ENCODE results near the gene LCOR. TPM values are rescaled to one million over a fixed set of nuclear protein-coding genes. Genes with fewer than 3 reads are reported as not detected.
"Not testable (repeated sequence)": the region's sequence is repeated elsewhere in the genome, so short reads cannot be mapped to it uniquely, and the experiment has no call there.

The LCOR gene
- total RNA-seq, 3 donors from 2014 or later = 19.4 to 53.6 (median 35.7) TPM

- TF ChIP-seq POLR2AphosphoS5 (IDR thresholded peaks at IDR 0.05) = no peak
These were observed 98.4 kb downstream of the LCOR start for GRCh38 chr10:96930469-96930868.

GRCh38 chr10:96935148-96935547, 103.0 kb downstream of the LCOR start:
- TF ChIP-seq CTCF (IDR thresholded peaks at IDR 0.05) (no peak), POLR2A (IDR thresholded peaks at IDR 0.05) (no peak), POLR2AphosphoS5 (IDR thresholded peaks at IDR 0.05) (no peak)
- no peaks in the 10 kb centered on the region for H3K36me3 ChIP-seq
- H3K9me3 ChIP-seq = no peaks in the 10 kb centered on the region
- H3K27ac ChIP-seq = no peak overlapping the region
- H3K4me1 ChIP-seq = no peaks in the 10 kb centered on the region
- H3K4me3 ChIP-seq = no peak overlapping the region
- intact Hi-C loops (cut with DNase I; ENCODE audit: low total_unique reads) = no loop called here
- no peaks in the 10 kb centered on the region for H3K27me3 ChIP-seq
- DNase-seq (ENCODE audit: low spot score in 2 of 2) = no peak

More at GRCh38 chr10:96930469-96930868, 98.4 kb downstream of the LCOR start:
- no peaks in the 10 kb centered on the region for H3K27me3 ChIP-seq
- H3K4me1 ChIP-seq = no peaks in the 10 kb centered on the region
- no peak overlapping the region for H3K4me3 ChIP-seq
- no peak for DNase-seq (ENCODE audit: low spot score in 2 of 2)
- intact Hi-C loops (cut with DNase I; ENCODE audit: low total_unique reads) = no loop called here
- H3K9me3 ChIP-seq = no peaks in the 10 kb centered on the region
- no peaks in the 10 kb centered on the region for H3K36me3 ChIP-seq
- H3K27ac ChIP-seq = no peak overlapping the region

- no peak overlapping the region for H3K4me3 ChIP-seq
- no peaks in the 10 kb centered on the region for H3K4me1 ChIP-seq
- H3K9me3 ChIP-seq = no peaks in the 10 kb centered on the region
- no peaks in the 10 kb centered on the region for H3K36me3 ChIP-seq
- TF ChIP-seq POLR2A (IDR thresholded peaks at IDR 0.05) (no peak), CTCF (IDR thresholded peaks at IDR 0.05) (no peak), POLR2AphosphoS5 (IDR thresholded peaks at IDR 0.05) (no peak)
- no peak overlapping the region for H3K27ac ChIP-seq
- intact Hi-C loops (cut with DNase I; ENCODE audit: low total_unique reads) = no loop called here
- H3K27me3 ChIP-seq = no peaks in the 10 kb centered on the region
- no peak for DNase-seq (ENCODE audit: low spot score in 2 of 2)
These were observed 103.7 kb downstream of the LCOR start for GRCh38 chr10:96935810-96936209.

GRCh38 chr10:96943161-96943560, 111.1 kb downstream of the LCOR start:
- H3K27me3 ChIP-seq; H3K9me3 ChIP-seq; DNase-seq (ENCODE audit: low spot score in 2 of 2); H3K27ac ChIP-seq; H3K4me1 ChIP-seq; H3K4me3 ChIP-seq; intact Hi-C loops (cut with DNase I; ENCODE audit: low total_unique reads); H3K36me3 ChIP-seq: not testable (repeated sequence)

GRCh38 chr10:96947036-96947435, 114.9 kb downstream of the LCOR start:
- H3K36me3 ChIP-seq = no peaks in the 10 kb centered on the region
- H3K9me3 ChIP-seq = no peaks in the 10 kb centered on the region
- no peak for DNase-seq (ENCODE audit: low spot score in 2 of 2)
- no peak overlapping the region for H3K4me3 ChIP-seq
- intact Hi-C loops (cut with DNase I; ENCODE audit: low total_unique reads) = no loop called here
- H3K4me1 ChIP-seq = no peaks in the 10 kb centered on the region
- TF ChIP-seq POLR2AphosphoS5 (IDR thresholded peaks at IDR 0.05) (no peak), POLR2A (IDR thresholded peaks at IDR 0.05) (no peak), CTCF (IDR thresholded peaks at IDR 0.05) (no peak)
- no peak overlapping the region for H3K27ac ChIP-seq
- no peaks in the 10 kb centered on the region for H3K27me3 ChIP-seq

- Histone ChIP-seq H3K4me3 (no peak overlapping the region), H3K36me3 (no peaks in the 10 kb centered on the region), H3K4me1 (no peaks in the 10 kb centered on the region), H3K27me3 (no peaks in the 10 kb centered on the region), H3K9me3 (no peaks in the 10 kb centered on the region), H3K27ac (no peak overlapping the region)
- intact Hi-C loops (cut with DNase I; ENCODE audit: low total_unique reads) = no loop called here
- no peak for DNase-seq (ENCODE audit: low spot score in 2 of 2)
- TF ChIP-seq POLR2AphosphoS5 (IDR thresholded peaks at IDR 0.05) (no peak), POLR2A (IDR thresholded peaks at IDR 0.05) (no peak), CTCF (IDR thresholded peaks at IDR 0.05) (no peak)
These were observed 117.1 kb downstream of the LCOR start for GRCh38 chr10:96949039-96949683.
